ENCODE data around the gene PCMTD2.
"Not testable (repeated sequence)": the region's sequence is repeated elsewhere in the genome, so short reads cannot be mapped to it uniquely, and the experiment has no call there.

PCMTD2 gene

GRCh38 chr20:64258071-64258823 lies 2.7 kb downstream of the PCMTD2 start:
- no peak for DNase-seq

- no peak for DNase-seq
Observed at GRCh38 chr20:64260239-64260638, 4.7 kb downstream of the PCMTD2 start.

- DNase-seq: no peak
Observed at GRCh38 chr20:64261138-64261537, 5.6 kb downstream of the PCMTD2 start.

- DNase-seq: no peak
Observed at GRCh38 chr20:64264091-64264490, 8.5 kb downstream of the PCMTD2 start.

GRCh38 chr20:64265201-64265600 lies 9.7 kb downstream of the PCMTD2 start:
- no peak for DNase-seq

GRCh38 chr20:64266988-64267387 lies 11.4 kb downstream of the PCMTD2 start:
- no peak for DNase-seq

- DNase-seq: no peak
Observed at GRCh38 chr20:64268174-64268573, 12.6 kb downstream of the PCMTD2 start.

- no peak for DNase-seq
Observed at GRCh38 chr20:64269604-64270411, 14.3 kb downstream of the PCMTD2 start.

- DNase-seq: no peak
Observed at GRCh38 chr20:64271636-64272035, 16.1 kb downstream of the PCMTD2 start.

- no peak for DNase-seq
Observed at GRCh38 chr20:64273109-64273508, 17.6 kb downstream of the PCMTD2 start.

GRCh38 chr20:64276817-64277216 lies 21.3 kb downstream of the PCMTD2 start:
- no peak for DNase-seq

GRCh38 chr20:64277571-64278316 lies 22.2 kb downstream of the PCMTD2 start:
- no peak for DNase-seq

- DNase-seq: no peak
Observed at GRCh38 chr20:64278317-64278681, 22.8 kb downstream of the PCMTD2 start.

- DNase-seq: no peak
Observed at GRCh38 chr20:64279826-64280459, 24.4 kb downstream of the PCMTD2 start.

GRCh38 chr20:64280460-64280843 lies 24.9 kb downstream of the PCMTD2 start:
- no peak for DNase-seq

GRCh38 chr20:64283646-64284045 lies 28.1 kb downstream of the PCMTD2 start:
- no peak for DNase-seq

- not testable (repeated sequence) for DNase-seq
Observed at GRCh38 chr20:64285579-64286446, 30.3 kb downstream of the PCMTD2 start.

- not testable (repeated sequence) for DNase-seq
Observed at GRCh38 chr20:64286447-64287263, 31.1 kb downstream of the PCMTD2 start.

GRCh38 chr20:64287264-64287590 lies 31.7 kb downstream of the PCMTD2 start:
- DNase-seq: not testable (repeated sequence)

GRCh38 chr20:64292167-64292566 lies 36.6 kb downstream of the PCMTD2 start:
- DNase-seq: not testable (repeated sequence)

GRCh38 chr20:64303086-64303485 lies 47.5 kb downstream of the PCMTD2 start:
- DNase-seq: not testable (repeated sequence)

Measured in cortex of kidney (tissue), 1 donor.